HG02763 (cell line): ENCODE measurements around the gene SMIM24.

Source experiments
- ATAC-seq: cut with Tn5 transposase; IDR thresholded peaks from one replicate; pipeline ENCODE4 v1.9.1; 2021; ENCODE audit warnings: mild to moderate bottlenecking, moderate library complexity; ENCODE audit not compliant: unreplicated experiment

The SMIM24 gene

DNA sequence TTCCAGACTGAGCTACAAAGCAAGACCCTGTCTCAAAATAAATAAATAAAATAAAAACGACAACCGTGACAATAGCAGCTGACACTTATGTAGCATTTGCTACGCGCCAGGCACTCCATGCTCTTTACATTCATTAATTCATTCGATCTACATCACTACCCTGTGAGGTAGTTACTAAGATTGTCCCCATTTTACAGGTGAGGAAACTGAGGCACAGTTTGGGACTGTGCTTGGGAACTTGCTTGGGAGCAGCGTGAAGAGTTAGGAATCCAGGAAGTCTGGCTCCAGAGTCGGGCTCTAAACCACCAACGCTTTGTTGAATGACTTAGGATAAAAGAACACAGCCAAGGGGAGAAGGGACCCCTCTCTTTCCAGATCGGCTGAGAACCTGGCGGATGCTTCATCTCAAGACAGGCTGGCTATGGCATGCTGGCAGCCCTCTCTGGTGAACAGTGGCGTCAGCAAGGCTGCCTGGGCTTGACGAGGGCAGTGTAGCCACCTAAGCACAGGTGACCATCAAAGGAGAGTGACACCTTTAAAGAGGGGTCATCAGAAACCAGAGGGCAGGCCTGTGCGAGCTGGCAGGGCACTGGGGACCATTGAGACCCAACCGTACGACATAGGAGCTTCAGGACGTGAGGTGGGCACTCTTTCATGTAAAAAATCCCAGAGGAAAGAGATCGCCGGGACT is 19.6 kb upstream of the SMIM24 start:
- peak; percentile 6 for ATAC-seq

GRCh38 chr19:3497757-3498520 is 17.6 kb upstream of the SMIM24 start:
- no peak for ATAC-seq

DNA sequence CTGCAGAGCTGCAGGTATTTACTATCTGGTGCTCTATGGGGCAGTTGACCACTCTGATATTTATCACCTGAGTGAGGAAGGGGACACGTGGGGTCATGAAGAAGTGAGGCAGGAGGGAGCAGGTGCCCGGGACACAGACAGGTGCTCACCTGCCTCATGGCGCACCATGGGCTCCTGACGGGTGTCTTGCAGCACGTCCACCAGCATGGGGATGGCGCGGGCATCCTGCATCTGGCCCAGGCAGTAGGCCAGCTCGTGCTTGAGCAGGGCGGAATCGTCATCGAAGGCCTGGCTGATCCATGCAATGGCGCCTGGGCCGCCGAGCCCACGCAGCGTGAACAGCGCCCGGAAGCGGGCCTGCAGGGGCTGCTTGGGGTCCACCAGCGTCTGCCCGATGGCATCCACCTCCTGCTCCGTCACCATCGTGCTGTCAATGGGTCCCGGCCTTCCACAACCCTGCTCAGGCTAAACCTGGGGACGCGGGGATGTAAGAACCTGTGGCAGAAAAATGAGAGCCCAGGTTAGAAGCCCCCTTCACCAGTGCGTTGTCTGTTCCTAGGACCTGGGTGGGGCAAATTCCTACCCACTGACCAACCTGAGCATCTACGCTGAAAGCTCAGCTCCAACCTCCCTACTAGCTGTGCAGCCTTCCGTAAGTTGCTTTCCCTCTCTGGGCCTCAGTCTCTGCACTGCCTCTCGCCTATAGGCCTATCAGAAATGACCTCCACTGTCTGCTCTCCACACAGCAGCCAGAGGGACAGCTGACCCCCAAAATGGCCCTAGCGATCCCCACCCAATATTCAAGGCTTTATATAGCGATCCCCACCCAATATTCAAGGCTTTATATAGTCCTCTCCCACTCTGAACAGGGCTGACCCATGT is 16.3 kb upstream of the SMIM24 start:
- no peak for ATAC-seq

DNA sequence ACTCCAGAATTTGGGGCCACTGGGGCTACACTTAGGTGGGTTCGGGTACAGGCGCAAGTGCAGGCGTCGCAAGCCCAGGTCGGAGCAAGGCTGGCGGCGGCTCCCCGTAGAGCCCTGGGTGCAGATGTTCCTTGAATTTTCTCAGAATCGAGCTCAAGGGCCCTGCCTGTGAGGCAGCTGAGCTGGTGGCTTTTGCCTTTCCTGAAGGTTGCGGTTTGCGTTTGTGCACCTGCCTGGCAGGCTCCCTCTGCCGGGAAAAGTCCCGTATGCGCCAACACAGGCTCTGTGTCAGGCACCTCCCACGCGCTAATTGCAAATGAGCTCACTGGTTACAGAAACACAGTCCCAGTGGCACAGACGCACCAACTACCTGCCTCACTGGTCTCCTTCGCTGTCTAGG is 14.2 kb upstream of the SMIM24 start:
- ATAC-seq: no peak

- no peak for ATAC-seq
These were observed 13.7 kb upstream of the SMIM24 start for GRCh38 chr19:3494051-3494450.

DNA sequence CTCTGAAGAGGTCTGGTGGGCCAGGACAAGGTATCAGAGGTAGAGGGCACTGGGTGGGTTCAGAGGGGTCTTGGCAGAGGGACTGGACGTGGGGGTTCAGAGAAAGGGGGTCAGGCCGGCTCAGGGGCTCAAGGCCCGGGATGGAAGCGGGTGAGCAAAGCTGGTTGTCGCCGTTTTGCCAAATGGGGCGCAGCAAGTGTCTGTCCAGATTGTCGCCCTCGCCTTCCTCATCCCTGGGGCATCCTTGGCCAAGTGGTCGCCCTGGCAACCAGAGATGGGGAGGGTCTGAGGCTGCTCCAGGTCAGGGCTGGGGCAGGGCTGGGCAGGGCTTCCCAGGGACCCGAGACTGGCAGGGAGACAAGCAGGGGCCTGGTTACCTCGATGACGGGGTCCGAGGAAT is 13.3 kb upstream of the SMIM24 start:
- no peak for ATAC-seq

DNA sequence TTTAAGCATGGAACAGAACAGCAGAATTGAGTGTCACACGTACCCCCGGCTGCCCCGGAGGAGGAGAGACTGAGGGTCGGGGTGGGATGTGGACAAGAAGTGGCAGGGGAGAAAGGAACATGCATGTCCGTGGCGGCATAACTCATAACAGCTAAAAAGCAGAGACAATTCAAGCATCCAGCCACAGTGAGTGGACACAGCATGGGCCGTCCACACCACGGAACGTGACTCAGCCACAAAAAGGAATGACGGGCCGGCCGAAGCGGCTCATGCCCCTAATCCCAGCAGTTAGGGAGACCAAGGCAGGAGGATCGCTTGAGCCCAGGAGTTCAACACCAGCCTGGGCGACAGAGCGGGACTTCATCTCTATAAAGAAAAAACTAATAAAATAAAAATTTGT is 12.6 kb upstream of the SMIM24 start:
- no peak for ATAC-seq

- no peak for ATAC-seq
These were observed 12.0 kb upstream of the SMIM24 start for GRCh38 chr19:3492131-3492839.

DNA sequence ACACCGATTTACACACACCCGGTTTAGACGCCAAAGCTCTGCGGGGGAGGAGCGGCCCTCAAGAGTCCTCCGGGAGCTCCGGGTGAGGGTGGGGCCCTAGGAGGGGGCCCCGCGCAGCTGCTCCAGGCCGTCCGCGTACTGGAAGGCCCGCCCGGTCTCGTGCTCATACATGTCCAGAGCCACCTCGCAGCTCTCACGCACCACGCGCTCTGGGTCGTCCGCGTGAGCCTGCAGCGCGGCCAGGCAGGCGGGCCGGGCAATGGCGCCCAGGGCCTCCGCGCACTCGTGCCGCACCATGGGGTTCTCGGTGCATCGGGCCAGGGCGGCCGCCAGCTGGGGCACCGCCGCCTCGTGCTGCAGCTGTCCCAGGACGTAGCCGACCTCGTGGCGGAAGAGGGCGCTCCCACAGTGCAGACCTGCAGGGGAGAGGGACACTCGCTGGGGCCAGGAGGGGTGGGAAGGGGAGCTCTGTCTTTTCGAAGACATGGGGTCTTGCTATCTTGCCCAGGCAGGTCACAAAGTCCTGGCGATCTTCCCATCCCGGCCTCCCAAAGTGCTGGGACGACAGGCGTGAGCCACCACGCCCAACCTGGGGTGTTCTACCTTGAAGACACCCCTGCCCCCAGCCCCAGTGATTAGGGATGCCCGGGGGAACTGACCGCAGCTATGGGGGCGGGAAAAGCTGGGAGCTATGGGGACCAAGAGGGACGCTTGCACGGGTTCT is 11.2 kb upstream of the SMIM24 start:
- ATAC-seq: no peak

DNA sequence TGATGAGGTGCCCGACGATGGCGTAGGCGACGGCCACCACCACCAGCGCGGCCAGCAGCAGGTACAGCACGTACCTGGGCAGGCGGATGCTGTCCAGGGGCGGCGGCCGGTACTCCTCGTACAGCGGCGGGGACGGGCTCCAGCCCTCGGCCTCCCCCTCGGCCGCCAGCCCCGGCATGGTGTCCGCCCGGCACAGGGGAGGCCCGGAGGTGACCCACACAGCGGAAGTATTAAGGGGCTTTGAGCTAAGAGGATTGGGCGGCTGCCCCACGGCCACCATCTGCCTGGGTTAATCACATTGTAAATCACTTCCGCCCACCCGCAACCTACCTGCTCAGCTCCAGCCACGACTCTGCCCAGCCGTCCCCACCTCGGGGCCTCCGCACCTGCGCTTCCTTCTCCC is 2.9 kb upstream of the SMIM24 start, which contains the start of gene SMIM44:
SMIM44 (minus strand) TSS at position 216 of the 403 bp plus-strand sequence; CDS start at position 178, 38 bp downstream.
- ATAC-seq: no peak

GRCh38 chr19:3482507-3483225 is 2.3 kb upstream of the SMIM24 start:
- ATAC-seq: no peak

GRCh38 chr19:3481241-3482090 is 1.1 kb upstream of the SMIM24 start:
- ATAC-seq: no peak

GRCh38 chr19:3479834-3480215 is 500 bp downstream of the SMIM24 start:
- no peak for ATAC-seq

- ATAC-seq: no peak
These were observed 1.0 kb downstream of the SMIM24 start for GRCh38 chr19:3479177-3479833.

GRCh38 chr19:3478409-3479176 is 1.7 kb downstream of the SMIM24 start:
- no peak for ATAC-seq

DNA sequence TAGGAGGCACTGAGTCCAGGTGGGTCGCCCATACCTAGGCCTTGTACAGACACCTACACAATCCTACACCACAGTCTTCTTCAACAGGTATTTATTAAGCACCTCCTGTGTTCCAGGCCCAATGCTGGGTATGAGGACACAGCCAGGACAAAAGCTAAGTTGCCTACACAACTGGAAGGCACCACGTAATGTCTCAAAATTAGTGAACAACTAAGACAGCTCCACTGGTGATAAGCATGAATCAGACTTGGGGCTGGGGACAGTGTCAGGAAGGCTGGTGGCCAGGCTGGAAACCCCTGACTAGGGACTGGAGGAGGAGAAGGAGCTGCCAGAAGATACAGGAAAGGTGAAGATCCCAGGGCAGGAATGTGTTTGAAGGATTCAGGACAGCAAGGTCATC is 2.4 kb downstream of the SMIM24 start:
- ATAC-seq: no peak

GRCh38 chr19:3477506-3477905 is 2.8 kb downstream of the SMIM24 start:
- no peak for ATAC-seq
